Retinal pigment epithelial cell (primary cell): ENCODE results near the gene TLNRD1.
"Not testable (repeated sequence)": the region's sequence is repeated elsewhere in the genome, so short reads cannot be mapped to it uniquely, and the experiment has no call there.

Source experiments
- DNase-seq: peaks from one replicate; pipeline ENCODE4 v3.0.0-alpha.2; 2010; ENCODE audit warnings: low read depth
- H3K4me3 ChIP-seq: 2 replicates; pipeline ENCODE4 v1.5.1; 2011; ENCODE audit warnings: mild to moderate bottlenecking, low read length, control low read depth, moderate library complexity
- TF ChIP-seq, protein P1 (sequence below): conservative IDR thresholded peaks from 2 replicates; pipeline ENCODE4 v1.5.1; 2011; ENCODE audit warnings: low read depth, low read length, control low read depth, inconsistent platforms

Gene TLNRD1

DNA sequence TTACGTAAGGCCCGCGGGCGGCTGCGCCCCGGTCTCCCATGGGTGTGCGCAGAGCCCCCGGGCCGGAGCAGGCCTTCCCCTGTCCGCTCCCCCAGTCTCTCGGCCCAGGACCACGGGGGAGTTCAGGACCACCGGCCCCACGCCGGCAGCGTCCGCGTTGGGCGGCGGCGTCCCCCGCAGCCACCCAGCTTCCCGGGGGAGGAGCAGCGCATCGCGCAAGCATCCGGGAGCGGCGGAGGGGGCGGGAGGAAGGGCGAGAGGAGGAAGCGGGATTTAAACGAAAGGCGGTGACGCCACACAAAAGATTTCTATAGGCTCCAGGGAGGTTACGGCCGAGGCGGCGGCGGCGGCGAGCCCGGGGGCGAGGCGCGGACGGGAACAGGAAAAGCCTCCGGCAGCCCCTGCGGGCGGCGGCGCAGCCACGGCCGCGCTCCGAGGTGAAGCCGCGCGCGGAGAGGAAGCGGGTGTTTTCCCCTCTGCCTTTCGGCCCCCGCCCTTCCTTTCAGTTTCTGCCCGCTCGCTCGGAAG lies at the start of gene TLNRD1:
TSS of gene TLNRD1 (plus strand) at position 300 of the 528 bp plus-strand sequence. CDS start 1,349 bp downstream, outside the sequence.
- peak within 1 kb of the TSS; percentile 81 for H3K4me3 ChIP-seq
- DNase-seq = peak; percentile 60
- TF ChIP-seq, protein P1, sequence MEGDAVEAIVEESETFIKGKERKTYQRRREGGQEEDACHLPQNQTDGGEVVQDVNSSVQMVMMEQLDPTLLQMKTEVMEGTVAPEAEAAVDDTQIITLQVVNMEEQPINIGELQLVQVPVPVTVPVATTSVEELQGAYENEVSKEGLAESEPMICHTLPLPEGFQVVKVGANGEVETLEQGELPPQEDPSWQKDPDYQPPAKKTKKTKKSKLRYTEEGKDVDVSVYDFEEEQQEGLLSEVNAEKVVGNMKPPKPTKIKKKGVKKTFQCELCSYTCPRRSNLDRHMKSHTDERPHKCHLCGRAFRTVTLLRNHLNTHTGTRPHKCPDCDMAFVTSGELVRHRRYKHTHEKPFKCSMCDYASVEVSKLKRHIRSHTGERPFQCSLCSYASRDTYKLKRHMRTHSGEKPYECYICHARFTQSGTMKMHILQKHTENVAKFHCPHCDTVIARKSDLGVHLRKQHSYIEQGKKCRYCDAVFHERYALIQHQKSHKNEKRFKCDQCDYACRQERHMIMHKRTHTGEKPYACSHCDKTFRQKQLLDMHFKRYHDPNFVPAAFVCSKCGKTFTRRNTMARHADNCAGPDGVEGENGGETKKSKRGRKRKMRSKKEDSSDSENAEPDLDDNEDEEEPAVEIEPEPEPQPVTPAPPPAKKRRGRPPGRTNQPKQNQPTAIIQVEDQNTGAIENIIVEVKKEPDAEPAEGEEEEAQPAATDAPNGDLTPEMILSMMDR = no peak

DNA sequence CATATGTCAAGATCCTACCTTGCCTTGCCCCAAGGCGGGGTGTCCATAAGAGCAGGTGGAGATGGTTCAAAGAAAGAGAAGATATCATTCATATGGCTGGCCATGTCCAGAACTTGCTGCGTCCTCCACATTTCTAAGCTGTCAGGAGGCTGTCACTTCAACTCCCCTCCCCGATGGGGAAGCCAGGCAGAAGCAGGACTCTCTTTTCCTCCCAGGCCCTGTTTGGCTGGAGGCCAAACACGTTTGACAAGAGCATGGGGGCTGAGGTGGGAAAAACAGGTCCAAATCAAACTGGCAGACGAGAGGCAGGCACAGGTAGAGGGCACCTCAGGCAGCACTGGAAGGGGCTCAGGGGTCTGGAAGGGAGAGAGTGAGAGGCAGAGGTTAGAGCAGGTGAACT lies 48.8 kb upstream of the TLNRD1 start:
- TF ChIP-seq, protein P1 = no peak
- H3K4me3 ChIP-seq = no peak overlapping the region
- DNase-seq = no peak

DNA sequence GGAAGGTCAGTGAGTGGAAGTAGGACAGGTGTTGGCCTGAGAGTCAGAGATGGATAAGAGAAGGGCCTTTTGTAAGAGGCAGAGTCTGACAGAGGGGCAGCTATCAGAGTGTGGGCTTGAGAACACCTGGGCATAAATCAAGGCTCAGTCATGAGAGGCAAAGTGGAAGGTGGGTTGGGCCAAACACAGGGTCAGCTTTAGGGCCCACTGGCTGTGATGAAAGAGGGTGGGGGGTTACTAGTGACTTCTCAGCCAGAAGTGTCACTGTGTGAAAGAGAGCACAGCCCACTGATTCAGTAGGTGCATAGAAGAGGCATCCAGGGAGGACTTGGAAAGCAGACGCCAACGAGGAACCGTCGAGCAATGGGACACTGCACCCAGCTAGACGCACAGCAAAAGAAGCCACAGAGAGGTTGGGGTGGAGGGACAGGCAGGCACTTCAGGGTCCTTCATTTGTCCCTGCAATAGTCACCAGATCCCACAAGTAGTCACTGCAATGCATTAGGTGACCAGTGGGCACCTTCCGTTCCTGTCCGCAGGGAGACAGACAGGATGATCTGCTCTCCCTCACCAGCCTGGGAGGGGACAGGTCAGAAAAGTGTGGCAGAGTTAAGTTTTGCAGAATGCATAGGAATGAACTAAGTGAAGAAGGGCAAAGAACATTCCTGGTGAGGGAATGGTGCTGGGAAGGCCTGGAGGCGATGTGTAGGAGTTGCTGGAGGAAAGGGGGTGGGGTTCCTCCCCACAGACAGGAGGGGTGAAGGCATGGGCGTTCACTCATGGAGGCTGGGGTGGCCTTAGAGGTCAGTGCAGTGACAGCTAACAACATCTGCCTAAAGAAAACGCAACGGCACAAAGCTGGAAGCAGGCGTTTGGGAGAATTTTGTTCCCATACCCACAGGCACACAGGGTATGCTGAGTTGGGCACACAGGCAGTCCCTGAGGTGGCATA lies 47.4 kb upstream of the TLNRD1 start:
- no peak overlapping the region for H3K4me3 ChIP-seq
- no peak for DNase-seq
- TF ChIP-seq, protein P1 = no peak

DNA sequence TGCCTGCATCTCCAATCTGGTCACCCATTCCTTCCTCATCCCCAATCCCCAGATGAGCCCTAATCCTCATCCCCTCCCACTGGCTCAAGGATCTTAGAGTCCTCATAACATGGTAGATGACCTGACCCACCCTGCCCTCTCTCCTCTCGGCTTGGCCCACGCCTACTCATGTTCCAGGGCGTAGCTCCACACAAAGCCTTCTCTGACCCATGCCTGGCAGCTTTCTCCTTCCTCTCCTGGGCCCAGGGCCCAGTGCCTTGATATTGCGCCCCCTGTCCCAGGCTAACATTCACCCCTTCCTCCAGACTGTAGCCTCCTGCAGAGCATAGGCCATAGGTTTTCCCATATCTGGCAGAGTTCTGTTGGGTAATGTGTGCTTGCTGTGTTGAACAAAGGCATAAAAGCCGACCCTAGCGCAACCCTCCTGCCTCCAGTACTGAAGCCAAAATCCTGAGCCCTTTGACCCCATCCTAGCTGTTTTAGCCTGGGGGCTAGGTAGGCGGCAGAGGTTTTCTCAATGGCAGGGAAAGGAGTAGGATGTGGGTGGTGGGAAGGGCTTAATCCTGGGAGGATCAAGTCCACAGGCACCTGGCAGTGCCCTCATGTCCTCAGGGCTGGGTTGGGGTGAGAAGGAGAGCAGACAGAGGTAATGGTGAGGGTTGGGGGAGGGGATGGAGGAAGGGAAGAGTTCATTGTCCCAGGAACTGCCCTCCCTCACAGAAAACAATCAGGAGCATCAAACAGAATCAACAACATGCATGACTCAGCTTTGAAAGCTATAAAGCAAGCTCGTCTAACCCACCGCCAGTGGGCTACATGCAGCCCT lies 46.6 kb upstream of the TLNRD1 start:
- TF ChIP-seq, protein P1 = no peak

DNA sequence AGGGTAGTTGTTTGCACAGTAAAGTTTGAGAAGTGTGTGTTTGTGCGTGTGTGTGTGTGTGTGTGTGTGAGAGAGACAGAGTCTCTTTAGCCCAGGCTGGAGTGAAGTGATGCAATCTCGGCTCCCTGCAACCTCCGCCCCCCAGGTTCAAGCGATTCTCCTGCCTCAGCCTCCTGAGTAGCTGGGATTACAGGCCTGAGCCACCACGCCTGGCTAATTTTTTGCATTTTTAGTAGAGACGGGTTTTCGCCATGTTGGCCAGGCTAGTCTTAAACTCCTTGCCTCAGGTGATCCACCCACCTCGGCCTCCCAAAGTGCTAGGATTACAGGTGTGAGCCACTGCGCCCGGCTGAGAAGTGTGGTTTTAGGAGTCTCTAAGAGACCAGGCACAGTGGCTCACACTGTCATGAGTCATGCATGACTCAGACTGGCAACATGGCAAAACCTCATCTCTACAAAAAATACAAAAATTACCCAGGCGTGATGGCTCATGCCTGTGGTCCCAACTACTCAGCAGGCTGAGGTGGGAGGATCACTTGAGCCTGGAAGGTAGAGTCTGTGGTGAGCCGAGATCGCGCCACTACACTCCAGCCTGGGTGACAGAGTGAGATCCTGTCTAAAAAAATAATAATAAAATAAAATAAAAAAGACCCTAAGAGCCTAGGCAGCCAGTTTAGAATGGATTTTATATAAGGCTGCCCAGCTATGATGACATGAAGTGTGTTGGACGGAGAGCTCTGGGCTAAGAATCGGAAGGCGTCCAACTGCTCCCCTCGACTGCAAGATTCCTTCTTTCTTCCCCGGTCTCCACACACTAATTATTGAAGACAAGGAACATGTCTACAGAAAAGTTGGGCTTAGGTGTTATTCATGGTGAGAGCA lies 44.9 kb upstream of the TLNRD1 start:
- peak; percentile 80 for DNase-seq
- not testable (repeated sequence) for H3K4me3 ChIP-seq

More for the DNA sequence above, 46.6 kb upstream of the TLNRD1 start:
- no peak for DNase-seq
- H3K4me3 ChIP-seq = no peak overlapping the region

DNA sequence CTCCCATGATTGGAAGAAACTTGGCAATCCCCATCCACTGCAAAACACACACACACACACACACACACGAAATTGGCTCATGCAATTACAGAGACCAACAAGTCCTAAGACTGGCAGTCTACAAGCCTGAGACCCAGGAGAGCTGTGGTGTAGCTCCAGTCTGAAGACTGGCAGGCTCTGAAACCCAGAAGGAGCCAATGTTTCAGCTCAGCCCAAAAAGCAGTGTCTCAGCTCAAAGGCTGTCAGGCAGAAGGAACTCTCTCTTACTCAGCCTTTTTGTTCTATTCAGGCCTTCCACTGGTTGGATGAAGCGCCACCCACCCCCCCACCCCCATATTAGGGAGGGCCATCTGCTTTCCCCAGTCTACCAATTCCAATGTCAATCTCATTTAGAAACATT lies 43.2 kb upstream of the TLNRD1 start:
- TF ChIP-seq, protein P1 = no peak
- no peak for DNase-seq
- H3K4me3 ChIP-seq = no peak overlapping the region
